ENCODE data around the gene TRDN. TPM values are rescaled to one million over a fixed set of nuclear protein-coding genes. Genes with fewer than 3 reads are reported as not detected.
"Not testable (repeated sequence)": the region's sequence is repeated elsewhere in the genome, so short reads cannot be mapped to it uniquely, and the experiment has no call there.

The TRDN gene
- total and polyA plus RNA-seq, 7 donors, result under 0.01 to 1.2 TPM; not detected in 5

DNA sequence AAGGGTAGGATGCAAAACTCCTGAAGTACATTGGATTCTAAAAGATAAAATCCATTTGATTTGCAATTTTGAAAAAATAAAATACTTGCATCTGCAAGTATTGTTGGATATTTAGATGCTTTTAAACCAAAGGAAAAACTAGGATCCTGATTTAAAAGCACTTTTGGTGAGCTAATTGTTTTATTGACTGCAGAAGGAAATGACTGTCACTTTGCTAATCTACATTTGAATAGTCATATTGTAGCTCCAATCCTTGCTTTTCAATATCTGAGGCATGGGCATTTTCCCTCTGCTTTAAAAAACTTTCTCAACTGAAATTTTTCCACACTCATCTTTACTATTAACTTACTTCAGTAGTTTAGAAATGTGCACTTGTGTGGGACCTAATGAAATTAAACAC, 74.1 kb downstream of the TRDN start:
- no peaks in the 10 kb centered on the region for H3K4me1 ChIP-seq
- no peak for DNase-seq
- TF ChIP-seq POLR2A (IDR thresholded peaks at IDR 0.05), result no peak
- TF ChIP-seq, protein P1, sequence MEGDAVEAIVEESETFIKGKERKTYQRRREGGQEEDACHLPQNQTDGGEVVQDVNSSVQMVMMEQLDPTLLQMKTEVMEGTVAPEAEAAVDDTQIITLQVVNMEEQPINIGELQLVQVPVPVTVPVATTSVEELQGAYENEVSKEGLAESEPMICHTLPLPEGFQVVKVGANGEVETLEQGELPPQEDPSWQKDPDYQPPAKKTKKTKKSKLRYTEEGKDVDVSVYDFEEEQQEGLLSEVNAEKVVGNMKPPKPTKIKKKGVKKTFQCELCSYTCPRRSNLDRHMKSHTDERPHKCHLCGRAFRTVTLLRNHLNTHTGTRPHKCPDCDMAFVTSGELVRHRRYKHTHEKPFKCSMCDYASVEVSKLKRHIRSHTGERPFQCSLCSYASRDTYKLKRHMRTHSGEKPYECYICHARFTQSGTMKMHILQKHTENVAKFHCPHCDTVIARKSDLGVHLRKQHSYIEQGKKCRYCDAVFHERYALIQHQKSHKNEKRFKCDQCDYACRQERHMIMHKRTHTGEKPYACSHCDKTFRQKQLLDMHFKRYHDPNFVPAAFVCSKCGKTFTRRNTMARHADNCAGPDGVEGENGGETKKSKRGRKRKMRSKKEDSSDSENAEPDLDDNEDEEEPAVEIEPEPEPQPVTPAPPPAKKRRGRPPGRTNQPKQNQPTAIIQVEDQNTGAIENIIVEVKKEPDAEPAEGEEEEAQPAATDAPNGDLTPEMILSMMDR (IDR thresholded peaks at IDR 0.05), result no peak
- no peak for TF ChIP-seq EP300 (IDR thresholded peaks at IDR 0.05)
- no peak for TF ChIP-seq POLR2AphosphoS5 (IDR thresholded peaks at IDR 0.05)
- H3K27ac ChIP-seq, result no peak overlapping the region
- intact Hi-C loops (cut with DNase I), result no loop called here
- no peaks in the 10 kb centered on the region for H3K9me3 ChIP-seq
- H3K27me3 ChIP-seq, result no peaks in the 10 kb centered on the region
- H3K36me3 ChIP-seq, result no peaks in the 10 kb centered on the region
- H3K4me3 ChIP-seq, result no peak overlapping the region

DNA sequence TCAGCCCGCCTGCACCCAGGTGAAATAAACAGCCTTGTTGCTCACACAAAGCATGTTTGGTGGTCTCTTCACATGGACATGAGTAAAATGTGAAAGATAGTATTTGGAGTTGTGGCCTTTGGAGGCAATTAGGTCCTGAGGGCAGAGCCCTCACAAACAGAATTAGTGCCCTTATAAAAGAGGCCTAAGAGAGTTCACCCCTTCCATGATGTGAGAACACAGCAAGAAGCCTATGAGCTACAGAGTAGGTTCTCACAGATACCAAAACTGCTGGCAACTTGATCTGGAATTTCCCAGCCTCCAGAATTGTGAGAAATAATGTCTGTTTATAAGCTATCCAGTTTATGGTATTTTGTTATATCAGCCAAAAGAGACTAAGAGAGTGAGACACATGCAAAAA, 74.5 kb downstream of the TRDN start:
- intact Hi-C loops (cut with DNase I), result no loop called here
- DNase-seq, result no peak
- Histone ChIP-seq H3K9me3 (no peaks in the 10 kb centered on the region), H3K27me3 (no peaks in the 10 kb centered on the region), H3K4me1 (no peaks in the 10 kb centered on the region), H3K27ac (no peak overlapping the region), H3K36me3 (no peaks in the 10 kb centered on the region), H3K4me3 (no peak overlapping the region)
- WGBS, 2 donors, result 87% methylated on average over 1 of the region's 1 CpG
- no peak for TF ChIP-seq POLR2A (IDR thresholded peaks at IDR 0.05)
- TF ChIP-seq, protein P1 (IDR thresholded peaks at IDR 0.05), result no peak
- TF ChIP-seq POLR2AphosphoS5 (IDR thresholded peaks at IDR 0.05), result no peak
- TF ChIP-seq EP300 (IDR thresholded peaks at IDR 0.05), result no peak

DNA sequence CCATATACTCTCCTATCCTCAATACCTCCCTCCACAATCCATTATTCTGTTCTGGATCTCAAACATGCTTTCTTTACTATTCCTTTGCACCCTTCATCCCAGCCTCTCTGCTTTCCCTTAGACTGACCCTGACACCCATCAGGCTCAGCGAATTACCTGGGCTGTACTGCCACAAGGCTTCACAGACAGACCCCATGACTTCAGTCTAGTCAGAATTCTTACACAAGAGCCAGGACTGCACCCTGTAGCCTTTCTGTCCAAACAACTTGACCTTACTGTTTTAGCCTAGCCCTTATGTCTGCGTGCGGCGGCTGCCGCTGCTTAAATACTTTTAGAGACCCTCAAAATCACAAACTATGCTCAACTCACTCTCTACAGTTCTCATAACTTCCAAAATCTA, 76.9 kb downstream of the TRDN start:
- WGBS, 2 donors, result 81 to 93% methylated on average over 5 of the region's 5 CpGs
- H3K36me3 ChIP-seq; intact Hi-C loops (cut with DNase I); H3K9me3 ChIP-seq; H3K27ac ChIP-seq; H3K4me1 ChIP-seq; DNase-seq; H3K27me3 ChIP-seq; H3K4me3 ChIP-seq: not testable (repeated sequence)

DNA sequence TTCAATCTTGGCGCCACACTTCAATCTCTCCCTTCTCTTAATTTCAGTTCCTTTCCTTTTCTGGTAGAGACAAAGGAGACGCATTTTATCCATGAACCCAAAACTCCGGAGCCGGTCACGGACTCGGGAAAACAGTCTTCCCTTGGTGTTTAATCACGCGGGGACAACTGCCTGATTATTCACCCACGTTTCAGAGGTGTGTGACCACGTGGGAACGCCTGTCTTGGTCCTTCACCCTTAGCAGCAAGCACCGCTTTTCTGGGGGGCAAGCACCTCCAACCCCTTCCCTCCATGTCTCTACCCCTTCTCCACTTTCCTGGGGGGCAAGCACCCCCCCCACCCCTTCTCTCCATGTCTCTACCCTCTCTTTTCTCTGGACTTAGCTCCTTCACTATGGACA, 79.3 kb downstream of the TRDN start:
- intact Hi-C loops (cut with DNase I); H3K27me3 ChIP-seq; DNase-seq; H3K9me3 ChIP-seq; H3K4me3 ChIP-seq; H3K27ac ChIP-seq; H3K36me3 ChIP-seq; H3K4me1 ChIP-seq: not testable (repeated sequence)
- 89 to 92% methylated on average over 12 of the region's 12 CpGs for WGBS, 2 donors

DNA sequence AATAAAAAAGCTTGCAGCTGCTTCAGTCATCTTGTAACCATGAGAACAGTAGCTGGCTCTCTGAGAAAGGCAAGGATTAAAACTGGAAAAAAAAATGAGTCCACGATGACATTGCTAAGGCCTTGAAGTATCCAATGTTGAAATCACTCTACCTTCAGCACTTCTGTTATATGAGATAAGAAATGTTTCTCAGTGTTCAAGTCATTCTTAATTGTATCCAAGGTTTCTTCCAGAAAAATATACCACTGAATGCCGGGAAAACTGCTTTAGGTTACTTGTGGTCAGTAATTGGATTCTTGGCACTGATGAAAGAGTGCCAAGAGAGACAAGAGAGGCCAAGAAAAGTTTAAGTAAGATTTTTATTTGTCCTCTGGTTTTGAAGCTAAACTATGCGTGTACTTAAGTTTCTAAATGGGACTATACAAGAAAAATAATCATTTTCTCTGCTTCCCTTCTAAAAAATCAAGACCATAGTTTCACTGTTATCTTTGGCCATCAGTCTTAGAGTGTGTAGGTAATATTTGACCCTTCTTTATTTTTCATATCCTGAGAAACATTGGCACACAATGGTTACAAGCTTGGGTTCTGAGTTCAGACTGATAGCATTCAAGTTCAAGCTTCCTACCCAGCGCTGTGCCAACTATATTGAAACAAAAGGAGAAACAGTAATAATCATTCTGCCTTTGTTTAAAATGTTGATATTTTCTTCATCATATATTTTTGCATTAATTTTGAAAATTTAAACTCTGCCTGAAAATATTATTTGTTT, 84.6 kb downstream of the TRDN start:
- no peak for TF ChIP-seq POLR2AphosphoS5 (IDR thresholded peaks at IDR 0.05)
- TF ChIP-seq POLR2A (IDR thresholded peaks at IDR 0.05), result no peak
- TF ChIP-seq, protein P1 (IDR thresholded peaks at IDR 0.05), result no peak
- TF ChIP-seq EP300 (IDR thresholded peaks at IDR 0.05), result no peak
- WGBS, 2 donors, result 58 to 61% methylated on average over 4 of the region's 4 CpGs
- H3K27ac ChIP-seq, result no peak overlapping the region
- H3K27me3 ChIP-seq, result no peaks in the 10 kb centered on the region
- no peaks in the 10 kb centered on the region for H3K9me3 ChIP-seq
- no peak overlapping the region for H3K4me3 ChIP-seq
- intact Hi-C loops (cut with DNase I), result no loop called here
- H3K36me3 ChIP-seq, result no peaks in the 10 kb centered on the region
- no peak for DNase-seq
- peaks cover 0 to 8% (median 4%) of the 10 kb centered on the region in 4 donors for H3K4me1 ChIP-seq

DNA sequence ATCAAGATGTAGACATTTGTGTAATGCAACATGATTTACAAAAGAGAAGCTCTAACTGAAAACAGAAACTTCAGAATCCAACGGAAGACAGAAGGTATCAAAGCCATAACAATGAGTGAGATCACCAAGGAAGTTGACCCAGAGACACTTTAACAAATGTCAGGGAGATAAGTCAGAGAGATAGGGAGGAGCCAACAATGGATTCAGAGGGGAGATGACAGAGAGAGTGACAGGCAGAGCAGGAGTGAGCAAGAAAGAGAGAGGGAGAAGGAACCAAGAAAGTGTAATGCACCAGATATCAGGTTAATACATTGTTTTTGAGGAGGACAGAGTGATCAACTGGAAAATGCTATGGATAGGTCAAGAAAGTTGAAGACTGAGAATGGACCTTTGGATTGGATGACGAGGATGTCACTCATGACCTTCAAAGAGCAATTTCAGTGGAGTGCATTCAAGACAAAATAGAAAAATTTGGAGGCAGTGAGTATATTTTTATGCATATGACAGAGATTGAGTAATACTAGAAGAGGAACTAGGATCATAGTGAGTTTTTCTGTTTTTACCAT, 86.6 kb downstream of the TRDN start:
- Histone ChIP-seq H3K27me3 (no peaks in the 10 kb centered on the region), H3K4me3 (no peak overlapping the region), H3K36me3 (no peaks in the 10 kb centered on the region), H3K27ac (no peak overlapping the region), H3K4me1 (peaks cover 0 to 3% (median under 1%) of the 10 kb centered on the region in 4 donors), H3K9me3 (no peaks in the 10 kb centered on the region)
- whole genome bisulfite sequencing, 2 donors, result 46 to 70% methylated on average over 2 of the region's 2 CpGs
- DNase-seq, result no peak
- no peak for TF ChIP-seq POLR2AphosphoS5 (IDR thresholded peaks at IDR 0.05)
- TF ChIP-seq POLR2A (IDR thresholded peaks at IDR 0.05), result no peak
- TF ChIP-seq, protein P1 (IDR thresholded peaks at IDR 0.05), result no peak
- no peak for TF ChIP-seq EP300 (IDR thresholded peaks at IDR 0.05)
- intact Hi-C loops (cut with DNase I), result no loop called here

All from sigmoid colon (tissue), 7 donors.